Measurements from ENCODE around the gene ZNF574. TPM values are rescaled to one million over a fixed set of nuclear protein-coding genes. Genes with fewer than 3 reads are reported as not detected.

The ZNF574 gene
- total RNA-seq, 3 donors from 2014 or later = 11.2 to 17.5 (median 17.0) TPM

GRCh38 chr19:42090672-42091071, 14.7 kb downstream of the ZNF574 start:
- Histone ChIP-seq H3K4me3 (no peak overlapping the region), H3K36me3 (ENCODE audit: low read depth) (no peaks in the 10 kb centered on the region), H3K9me3 (no peaks in the 10 kb centered on the region), H3K4me1 (ENCODE audit: low read depth) (peaks cover 13% of the 10 kb centered on the region)
- ATAC-seq = no peak
- no peak for DNase-seq
- intact Hi-C loops (cut with DNase I, micrococcal nuclease) = no loop called here
- TF ChIP-seq CTCF (IDR thresholded peaks at IDR 0.05) = no peak

- Histone ChIP-seq H3K9me3 (no peaks in the 10 kb centered on the region), H3K4me3 (no peak overlapping the region), H3K4me1 (ENCODE audit: low read depth) (peaks cover 13% of the 10 kb centered on the region), H3K36me3 (ENCODE audit: low read depth) (no peaks in the 10 kb centered on the region)
- ATAC-seq (no peak), DNase-seq (no peak)
- no peak for TF ChIP-seq CTCF (IDR thresholded peaks at IDR 0.05)
- intact Hi-C loops (cut with DNase I, micrococcal nuclease) = no loop called here
Observed at GRCh38 chr19:42091300-42091699, 15.3 kb downstream of the ZNF574 start.

GRCh38 chr19:42091742-42092141, 15.8 kb downstream of the ZNF574 start:
- DNase-seq (peak in 2 of 3 donors; percentile 59 to 76), ATAC-seq (peak; percentile 83)
- intact Hi-C loops (cut with DNase I, micrococcal nuclease) = no loop called here
- H3K4me3 ChIP-seq = no peak overlapping the region
- H3K36me3 ChIP-seq (ENCODE audit: low read depth) = no peaks in the 10 kb centered on the region
- H3K9me3 ChIP-seq = no peaks in the 10 kb centered on the region
- no peak for TF ChIP-seq CTCF (IDR thresholded peaks at IDR 0.05)
- H3K4me1 ChIP-seq (ENCODE audit: low read depth) = peaks cover 13% of the 10 kb centered on the region

GRCh38 chr19:42092350-42092749, 16.4 kb downstream of the ZNF574 start:
- intact Hi-C loops (cut with DNase I, micrococcal nuclease) = no loop called here
- H3K4me1 ChIP-seq (ENCODE audit: low read depth) = peaks cover 13% of the 10 kb centered on the region
- H3K4me3 ChIP-seq = no peak overlapping the region
- no peaks in the 10 kb centered on the region for H3K9me3 ChIP-seq
- DNase-seq = peak in 2 of 3 donors; percentile 71 to 78
- peak; percentile 79 for ATAC-seq
- no peaks in the 10 kb centered on the region for H3K36me3 ChIP-seq (ENCODE audit: low read depth)
- peak; percentile 28 for TF ChIP-seq CTCF (IDR thresholded peaks at IDR 0.05)

GRCh38 chr19:42093505-42093904, 17.5 kb downstream of the ZNF574 start:
- intact Hi-C loops (cut with DNase I, micrococcal nuclease) = no loop called here
- no peaks in the 10 kb centered on the region for H3K9me3 ChIP-seq
- no peak overlapping the region for H3K4me3 ChIP-seq
- no peak for ATAC-seq
- TF ChIP-seq CTCF (IDR thresholded peaks at IDR 0.05) = no peak
- peaks cover 13% of the 10 kb centered on the region for H3K4me1 ChIP-seq (ENCODE audit: low read depth)
- no peak for DNase-seq
- no peaks in the 10 kb centered on the region for H3K36me3 ChIP-seq (ENCODE audit: low read depth)

- Histone ChIP-seq H3K9me3 (no peaks in the 10 kb centered on the region), H3K4me3 (no peak overlapping the region), H3K4me1 (ENCODE audit: low read depth) (peaks cover 13% of the 10 kb centered on the region), H3K36me3 (ENCODE audit: low read depth) (no peaks in the 10 kb centered on the region)
- ATAC-seq (peak; percentile 27), DNase-seq (no peak)
- intact Hi-C loops (cut with DNase I, micrococcal nuclease) = no loop called here
- no peak for TF ChIP-seq CTCF (IDR thresholded peaks at IDR 0.05)
Observed at GRCh38 chr19:42093926-42094325, 18.0 kb downstream of the ZNF574 start.
